K562 (cell line): ENCODE data around the gene IL4I1. TPM values are rescaled to one million over a fixed set of nuclear protein-coding genes. Genes with fewer than 3 reads are reported as not detected.

Source experiments
- CBFA2T3 ChIP-seq: fragments of 450-650 bp; IDR thresholded peaks from 2 replicates; pipeline ENCODE4 v1.6.1; 2017
- CEBPG ChIP-seq, 3 experiments: fragments of 200-800 bp in 1 of 3; sonication (Bioruptor generic) in 1 of 3; sonication (generic) in 1 of 3; formaldehyde crosslinking in 1 of 3; IDR thresholded peaks in 2 of 3; conservative IDR thresholded peaks in 1 of 3; 2 replicates each; pipeline versions ENCODE4 v1.6.1 to v1.8.0; 2016 to 2022; ENCODE audit warnings: missing compliant biosample characterization in 2 of 3, missing genetic modification characterization in 2 of 3, mild to moderate bottlenecking in 1 of 3, missing genetic modification reagents in 1 of 3
- EP300 ChIP-seq: IDR thresholded peaks from 2 replicates; pipeline ENCODE4 v1.6.1; 2012; ENCODE audit warnings: low read length, improper control_type of control experiment
- NR2C2 ChIP-seq, 2 experiments: fragments of 200-800 bp in 1 of 2; sonication (Bioruptor generic) in 1 of 2; sonication (generic) in 1 of 2; formaldehyde crosslinking in 1 of 2; IDR thresholded peaks; 2 replicates each; pipeline versions ENCODE4 v1.6.1 to v1.8.0; 2016 to 2022; ENCODE audit warnings: mild to moderate bottlenecking in 1 of 2, missing compliant biosample characterization in 1 of 2, missing genetic modification characterization in 1 of 2, missing genetic modification reagents in 1 of 2
- PHF20 ChIP-seq: fragments of 450-650 bp; IDR thresholded peaks from 2 replicates; pipeline ENCODE4 v1.6.1; 2018; ENCODE audit not compliant: partially characterized antibody
- RB1 ChIP-seq: fragments of 450-650 bp; IDR thresholded peaks from 2 replicates; pipeline ENCODE4 v1.6.1; 2017; ENCODE audit warnings: low read depth, mild to moderate bottlenecking
- SAFB ChIP-seq: fragments of 200-400 bp; formaldehyde crosslinking; IDR thresholded peaks from 2 replicates; pipeline ENCODE4 v1.6.1; 2017; ENCODE audit warnings: low read depth, low read length, borderline replicate concordance
- ZBED1 ChIP-seq: IDR thresholded peaks from 2 replicates; pipeline ENCODE4 v1.6.1; 2014
- ZNF134 ChIP-seq: fragments of 250-450 bp; sonication (Bioruptor Pico); conservative IDR thresholded peaks from 2 replicates; pipeline ENCODE4 v1.4.0; 2020
- ZNF316 ChIP-seq: fragments of 450-650 bp; IDR thresholded peaks from 2 replicates; pipeline ENCODE4 v1.6.1; 2016
- ZNF583 ChIP-seq: fragments of 250-450 bp; sonication (Bioruptor Pico); IDR thresholded peaks from 2 replicates; pipeline ENCODE4 v1.4.0; 2020
- ZZZ3 ChIP-seq: fragments of 450-650 bp; IDR thresholded peaks from 2 replicates; pipeline ENCODE4 v1.6.1; 2016; ENCODE audit warnings: antibody characterized with exemption, mild to moderate bottlenecking, moderate library complexity
- polyA plus RNA-seq, 8 experiments: library from polyadenylated mRNA; depleted of rRNA in 4 of 8; stranded (reverse) in 5 of 8; unstranded in 3 of 8; fragments of >200 nt; fragmentation: Nextera tagmentation in 2 of 8; fragmentation: Illumina TruSeq in 1 of 8; extraction: Ambion mirVana in 2 of 8; extraction: Trizol in 1 of 8; gene quantifications; 2 replicates each; pipeline versions ENCODE4 v1.2.1 to v1.2.3, GENCODE V29; 2011 to 2014; ENCODE audit warnings: inconsistent platforms in 1 of 8, missing spikeins in 1 of 8
- total RNA-seq, 7 experiments: library from RNA; depleted of rRNA in 6 of 7; stranded (reverse); fragments of >200 nt in 6 of 7; fragmentation: Illumina TruSeq in 2 of 7; extraction: Trizol in 2 of 7; gene quantifications; 2 replicates each; pipeline versions ENCODE4 v1.2.1 to v1.2.3, GENCODE V29; 2011 to 2021; ENCODE audit warnings: low replicate concordance in 1 of 7
- TF ChIP-seq, protein P1 (sequence below): IDR thresholded peaks from 2 replicates; pipeline ENCODE4 v1.6.1; 2011; ENCODE audit not compliant: insufficient read length; ENCODE audit errors: extremely low read depth
- TF ChIP-seq, protein P2 (sequence below): fragments of 250-450 bp; sonication (Bioruptor Pico); IDR thresholded peaks from 2 replicates; pipeline ENCODE4 v1.8.0; 2022; ENCODE audit warnings: moderate library complexity, mild to moderate bottlenecking, inconsistent platforms
- TF ChIP-seq, protein P3 (sequence below): IDR thresholded peaks from 2 replicates; pipeline ENCODE4 v1.6.1; 2012; ENCODE audit warnings: low read depth, low read length, improper control_type of control experiment, borderline replicate concordance
- TF ChIP-seq, protein P4 (sequence below), 3 experiments: fragments of 200-800 bp in 1 of 3; fragments of 250-450 bp in 1 of 3; fragments of 450-650 bp in 1 of 3; sonication (Bioruptor Pico) in 1 of 3; sonication (Bioruptor generic) in 1 of 3; formaldehyde crosslinking in 1 of 3; IDR thresholded peaks; 2 replicates each; pipeline versions ENCODE4 v1.6.1 to v1.8.0; 2016 to 2022; ENCODE audit warnings: mild to moderate bottlenecking in 2 of 3, missing genetic modification characterization in 2 of 3, missing compliant biosample characterization in 1 of 3, moderate library complexity in 1 of 3
- TF ChIP-seq, protein P5 (sequence below): fragments of 200-800 bp; sonication (Bioruptor generic); IDR thresholded peaks from 2 replicates; pipeline ENCODE4 v1.6.1; 2017; ENCODE audit warnings: missing genetic modification characterization, missing compliant biosample characterization

Gene IL4I1
- total and polyA plus RNA-seq, 9 of the 15 experiments (the other 6 are each of a cell fraction or from before 2014, with no cell fraction given), result 0.06 to 0.95 (median 0.43) TPM; not detected in 2

DNA sequence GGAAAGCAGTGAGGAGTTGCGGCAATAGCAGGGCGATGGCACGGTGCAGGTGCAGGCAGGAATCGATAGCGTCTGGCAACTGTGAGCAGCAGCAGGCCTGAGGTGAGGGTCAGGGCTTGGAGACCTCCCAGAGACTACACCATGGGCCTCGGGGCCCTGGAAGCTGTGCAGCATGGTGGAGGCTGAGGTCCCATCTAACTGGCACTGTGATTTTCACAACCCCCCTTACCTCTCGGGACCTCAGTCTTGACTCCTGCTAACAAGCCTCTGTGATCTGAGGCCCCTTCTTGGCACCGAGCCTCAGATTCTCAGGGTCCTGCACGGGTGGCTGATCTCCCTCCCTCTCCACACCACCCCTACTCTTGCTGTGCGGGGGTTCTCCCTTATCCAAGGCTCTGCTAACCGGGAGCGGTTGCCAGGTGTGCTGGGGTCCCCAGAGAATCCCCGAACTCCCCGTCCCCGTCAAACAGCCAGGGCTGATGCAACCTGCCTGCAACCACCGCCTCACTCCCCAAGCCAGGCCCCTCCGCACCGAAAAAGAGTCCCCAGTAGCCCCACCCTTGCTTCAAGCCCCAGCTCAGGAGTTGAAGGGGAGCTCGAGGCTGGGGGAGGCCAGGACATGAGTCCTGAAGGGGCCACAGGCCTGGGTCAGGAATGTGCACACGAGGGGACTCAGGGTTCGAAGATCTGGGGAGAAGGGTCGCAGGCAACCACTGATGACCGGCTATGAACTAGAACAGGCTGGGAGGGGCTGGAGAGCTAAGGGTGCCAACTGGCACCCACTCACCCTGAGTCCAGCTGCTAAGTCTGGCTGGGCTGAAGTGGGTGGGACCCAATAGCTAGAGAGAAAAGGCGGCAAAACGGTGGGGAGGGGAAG is 27.6 kb upstream of the IL4I1 start (continued):
- TF ChIP-seq, protein P1, sequence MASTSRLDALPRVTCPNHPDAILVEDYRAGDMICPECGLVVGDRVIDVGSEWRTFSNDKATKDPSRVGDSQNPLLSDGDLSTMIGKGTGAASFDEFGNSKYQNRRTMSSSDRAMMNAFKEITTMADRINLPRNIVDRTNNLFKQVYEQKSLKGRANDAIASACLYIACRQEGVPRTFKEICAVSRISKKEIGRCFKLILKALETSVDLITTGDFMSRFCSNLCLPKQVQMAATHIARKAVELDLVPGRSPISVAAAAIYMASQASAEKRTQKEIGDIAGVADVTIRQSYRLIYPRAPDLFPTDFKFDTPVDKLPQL, result no peak
- TF ChIP-seq CEBPG (CRISPR knock-in tag; IDR thresholded peaks at IDR 0.05), result peak; percentile 99
- peak; percentile 96 to 99 for TF ChIP-seq CEBPG (tag; conservative IDR thresholded peaks at IDR 0.05 in 1 of 2, IDR thresholded peaks at IDR 0.05 in 1 of 2)
- TF ChIP-seq ZZZ3, result no peak
- no peak for TF ChIP-seq ZBED1
- peak; percentile 54; the same call in 1 of the 2 replicates for TF ChIP-seq ZNF583 (CRISPR knock-in tag)
- TF ChIP-seq, protein P2, sequence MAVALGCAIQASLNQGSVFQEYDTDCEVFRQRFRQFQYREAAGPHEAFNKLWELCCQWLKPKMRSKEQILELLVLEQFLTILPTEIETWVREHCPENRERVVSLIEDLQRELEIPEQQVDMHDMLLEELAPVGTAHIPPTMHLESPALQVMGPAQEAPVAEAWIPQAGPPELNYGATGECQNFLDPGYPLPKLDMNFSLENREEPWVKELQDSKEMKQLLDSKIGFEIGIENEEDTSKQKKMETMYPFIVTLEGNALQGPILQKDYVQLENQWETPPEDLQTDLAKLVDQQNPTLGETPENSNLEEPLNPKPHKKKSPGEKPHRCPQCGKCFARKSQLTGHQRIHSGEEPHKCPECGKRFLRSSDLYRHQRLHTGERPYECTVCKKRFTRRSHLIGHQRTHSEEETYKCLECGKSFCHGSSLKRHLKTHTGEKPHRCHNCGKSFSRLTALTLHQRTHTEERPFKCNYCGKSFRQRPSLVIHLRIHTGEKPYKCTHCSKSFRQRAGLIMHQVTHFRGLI, result peak; percentile 80; the same call in 1 of the 2 replicates
- TF ChIP-seq, protein P3, sequence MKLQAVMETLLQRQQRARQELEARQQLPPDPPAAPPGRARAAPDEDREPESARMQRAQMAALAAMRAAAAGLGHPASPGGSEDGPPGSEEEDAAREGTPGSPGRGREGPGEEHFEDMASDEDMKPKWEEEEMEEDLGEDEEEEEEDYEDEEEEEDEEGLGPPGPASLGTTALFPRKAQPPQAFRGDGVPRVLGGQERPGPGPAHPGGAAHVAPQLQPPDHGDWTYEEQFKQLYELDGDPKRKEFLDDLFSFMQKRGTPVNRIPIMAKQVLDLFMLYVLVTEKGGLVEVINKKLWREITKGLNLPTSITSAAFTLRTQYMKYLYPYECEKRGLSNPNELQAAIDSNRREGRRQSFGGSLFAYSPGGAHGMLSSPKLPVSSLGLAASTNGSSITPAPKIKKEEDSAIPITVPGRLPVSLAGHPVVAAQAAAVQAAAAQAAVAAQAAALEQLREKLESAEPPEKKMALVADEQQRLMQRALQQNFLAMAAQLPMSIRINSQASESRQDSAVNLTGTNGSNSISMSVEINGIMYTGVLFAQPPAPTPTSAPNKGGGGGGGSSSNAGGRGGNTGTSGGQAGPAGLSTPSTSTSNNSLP, result no peak
- TF ChIP-seq ZNF134 (CRISPR knock-in tag), result peak; percentile 56
- no peak for TF ChIP-seq SAFB
- TF ChIP-seq ZNF316, result no peak
- TF ChIP-seq NR2C2 (CRISPR knock-in tag; IDR thresholded peaks at IDR 0.05), result no peak
- peak; percentile 64 for TF ChIP-seq NR2C2 (tag; IDR thresholded peaks at IDR 0.05)
- TF ChIP-seq CBFA2T3, result no peak
- TF ChIP-seq EP300, result peak; percentile 97
- TF ChIP-seq PHF20, result no peak
- TF ChIP-seq, protein P4, sequence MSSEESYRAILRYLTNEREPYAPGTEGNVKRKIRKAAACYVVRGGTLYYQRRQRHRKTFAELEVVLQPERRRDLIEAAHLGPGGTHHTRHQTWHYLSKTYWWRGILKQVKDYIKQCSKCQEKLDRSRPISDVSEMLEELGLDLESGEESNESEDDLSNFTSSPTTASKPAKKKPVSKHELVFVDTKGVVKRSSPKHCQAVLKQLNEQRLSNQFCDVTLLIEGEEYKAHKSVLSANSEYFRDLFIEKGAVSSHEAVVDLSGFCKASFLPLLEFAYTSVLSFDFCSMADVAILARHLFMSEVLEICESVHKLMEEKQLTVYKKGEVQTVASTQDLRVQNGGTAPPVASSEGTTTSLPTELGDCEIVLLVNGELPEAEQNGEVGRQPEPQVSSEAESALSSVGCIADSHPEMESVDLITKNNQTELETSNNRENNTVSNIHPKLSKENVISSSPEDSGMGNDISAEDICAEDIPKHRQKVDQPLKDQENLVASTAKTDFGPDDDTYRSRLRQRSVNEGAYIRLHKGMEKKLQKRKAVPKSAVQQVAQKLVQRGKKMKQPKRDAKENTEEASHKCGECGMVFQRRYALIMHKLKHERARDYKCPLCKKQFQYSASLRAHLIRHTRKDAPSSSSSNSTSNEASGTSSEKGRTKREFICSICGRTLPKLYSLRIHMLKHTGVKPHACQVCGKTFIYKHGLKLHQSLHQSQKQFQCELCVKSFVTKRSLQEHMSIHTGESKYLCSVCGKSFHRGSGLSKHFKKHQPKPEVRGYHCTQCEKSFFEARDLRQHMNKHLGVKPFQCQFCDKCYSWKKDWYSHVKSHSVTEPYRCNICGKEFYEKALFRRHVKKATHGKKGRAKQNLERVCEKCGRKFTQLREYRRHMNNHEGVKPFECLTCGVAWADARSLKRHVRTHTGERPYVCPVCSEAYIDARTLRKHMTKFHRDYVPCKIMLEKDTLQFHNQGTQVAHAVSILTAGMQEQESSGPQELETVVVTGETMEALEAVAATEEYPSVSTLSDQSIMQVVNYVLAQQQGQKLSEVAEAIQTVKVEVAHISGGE (CRISPR knock-in tag; IDR thresholded peaks at IDR 0.05), result peak in 1 of 3 experiments; percentile 44; a peak in 1 of 6 replicates
- TF ChIP-seq, protein P5, sequence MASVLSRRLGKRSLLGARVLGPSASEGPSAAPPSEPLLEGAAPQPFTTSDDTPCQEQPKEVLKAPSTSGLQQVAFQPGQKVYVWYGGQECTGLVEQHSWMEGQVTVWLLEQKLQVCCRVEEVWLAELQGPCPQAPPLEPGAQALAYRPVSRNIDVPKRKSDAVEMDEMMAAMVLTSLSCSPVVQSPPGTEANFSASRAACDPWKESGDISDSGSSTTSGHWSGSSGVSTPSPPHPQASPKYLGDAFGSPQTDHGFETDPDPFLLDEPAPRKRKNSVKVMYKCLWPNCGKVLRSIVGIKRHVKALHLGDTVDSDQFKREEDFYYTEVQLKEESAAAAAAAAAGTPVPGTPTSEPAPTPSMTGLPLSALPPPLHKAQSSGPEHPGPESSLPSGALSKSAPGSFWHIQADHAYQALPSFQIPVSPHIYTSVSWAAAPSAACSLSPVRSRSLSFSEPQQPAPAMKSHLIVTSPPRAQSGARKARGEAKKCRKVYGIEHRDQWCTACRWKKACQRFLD (CRISPR knock-in tag), result peak; percentile 70
- no peak for TF ChIP-seq RB1
